Pulmonary artery endothelial cell (primary cell): ENCODE measurements around the gene PIK3CA. TPM values are rescaled to one million over a fixed set of nuclear protein-coding genes. Genes with fewer than 3 reads are reported as not detected.
"Not testable (repeated sequence)": the region's sequence is repeated elsewhere in the genome, so short reads cannot be mapped to it uniquely, and the experiment has no call there.

Experiments
- DNase-seq: peaks from one replicate; pipeline ENCODE4 v3.0.0-alpha.2; 2011; ENCODE audit warnings: low read depth, low spot score
- total RNA-seq: library from RNA; depleted of rRNA; stranded (reverse); fragments of >200 nt; gene quantifications from 2 replicates; pipeline ENCODE4 v1.2.3, GENCODE V29; 2014

Gene PIK3CA
- total RNA-seq, 1 donor from 2014 or later = 26.2 TPM

- peak; percentile 1 for DNase-seq
Measured at GRCh38 chr3:179260949-179261765, 113.0 kb downstream of the PIK3CA start.

GRCh38 chr3:179263134-179263533 is 115.0 kb downstream of the PIK3CA start:
- no peak for DNase-seq

- DNase-seq = no peak
Measured at GRCh38 chr3:179264449-179264848, 116.3 kb downstream of the PIK3CA start.

GRCh38 chr3:179265092-179265491 is 116.9 kb downstream of the PIK3CA start:
- DNase-seq = no peak

- no peak for DNase-seq
Measured at GRCh38 chr3:179265875-179266274, 117.7 kb downstream of the PIK3CA start.

- peak; percentile 17 for DNase-seq
Measured at GRCh38 chr3:179266701-179267211, 118.6 kb downstream of the PIK3CA start.

- no peak for DNase-seq
Measured at GRCh38 chr3:179268400-179269051, 120.4 kb downstream of the PIK3CA start.

- no peak for DNase-seq
Measured at GRCh38 chr3:179269152-179269707, 121.1 kb downstream of the PIK3CA start.

- peak; percentile 2 for DNase-seq
Measured at GRCh38 chr3:179272385-179272784, 124.2 kb downstream of the PIK3CA start.

- DNase-seq = not testable (repeated sequence)
Measured at GRCh38 chr3:179274434-179274833, 126.3 kb downstream of the PIK3CA start.

GRCh38 chr3:179276001-179276400 is 127.8 kb downstream of the PIK3CA start:
- DNase-seq = no peak

- no peak for DNase-seq
Measured at GRCh38 chr3:179276743-179277142, 128.6 kb downstream of the PIK3CA start.

- DNase-seq = no peak
Measured at GRCh38 chr3:179278151-179278550, 130.0 kb downstream of the PIK3CA start.

- no peak for DNase-seq
Measured at GRCh38 chr3:179278932-179279693, 131.0 kb downstream of the PIK3CA start.

GRCh38 chr3:179279837-179280236 is 131.7 kb downstream of the PIK3CA start:
- DNase-seq = no peak

- no peak for DNase-seq
Measured at GRCh38 chr3:179281825-179282224, 133.7 kb downstream of the PIK3CA start.

- DNase-seq = no peak
Measured at GRCh38 chr3:179286331-179286730, 138.2 kb downstream of the PIK3CA start.

GRCh38 chr3:179288845-179289244 is 140.7 kb downstream of the PIK3CA start:
- no peak for DNase-seq

- DNase-seq = no peak
Measured at GRCh38 chr3:179289295-179289694, 141.1 kb downstream of the PIK3CA start.
